KOPT-K1 (cell line): ENCODE results near the gene TDRD3.
A peak's percentile ranks its signal among the peaks of the same experiment; 100 is the strongest.
"Not testable (repeated sequence)": the region's sequence is repeated elsewhere in the genome, so short reads cannot be mapped to it uniquely, and the experiment has no call there.

Source experiments
- H3K27ac ChIP-seq: fragments of 200-600 bp; sonication (generic); 2 replicates; pipeline ENCODE4 v1.5.1; 2016; ENCODE audit warnings: antibody characterized with exemption, mild to moderate bottlenecking, low read depth, low read length; ENCODE audit not compliant: poor library complexity, severe bottlenecking
- H3K36me3 ChIP-seq: fragments of 200-600 bp; sonication (generic); 2 replicates; pipeline ENCODE4 v1.5.1; 2017; ENCODE audit warnings: antibody characterized with exemption, mild to moderate bottlenecking, low read length, moderate library complexity; ENCODE audit not compliant: insufficient read depth
- H3K9me3 ChIP-seq: fragments of 200-600 bp; sonication (generic); 2 replicates; pipeline ENCODE4 v1.5.1; 2017; ENCODE audit warnings: antibody characterized with exemption, low read length, mild to moderate bottlenecking; ENCODE audit not compliant: insufficient read depth, poor library complexity, severe bottlenecking

The TDRD3 gene

GRCh38 chr13:60396783-60397703 is at the start of gene TDRD3:
TDRD3 (plus strand) TSS chr13:60397220; CDS start chr13:60397365, 145 bp downstream.
- Histone ChIP-seq H3K9me3 (no peaks in the 10 kb centered on the region), H3K36me3 (no peaks in the 10 kb centered on the region), H3K27ac (peak within 1 kb of the TSS; percentile 81)

DNA sequence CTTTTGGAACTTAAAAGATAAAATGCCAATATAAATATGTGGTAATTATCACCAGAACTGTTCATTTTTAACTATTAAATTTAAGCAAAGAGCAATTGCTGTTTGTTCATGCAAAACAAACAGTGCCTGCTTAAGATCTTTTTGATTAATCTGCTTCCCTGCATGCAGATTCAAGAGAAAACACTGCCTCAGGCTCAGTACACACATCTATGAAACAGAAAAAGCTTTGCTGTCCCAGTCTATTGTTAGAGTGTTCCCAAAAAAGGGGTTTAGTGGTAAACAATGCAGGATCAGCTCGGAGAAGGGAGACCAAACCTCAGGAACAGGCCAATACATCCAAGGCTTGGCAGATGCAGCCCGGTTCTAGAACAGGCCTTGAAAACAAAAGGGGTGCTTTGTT is 49.3 kb upstream of the TDRD3 start:
- H3K36me3 ChIP-seq, result no peaks in the 10 kb centered on the region
- H3K9me3 ChIP-seq, result no peaks in the 10 kb centered on the region
- no peak overlapping the region for H3K27ac ChIP-seq

DNA sequence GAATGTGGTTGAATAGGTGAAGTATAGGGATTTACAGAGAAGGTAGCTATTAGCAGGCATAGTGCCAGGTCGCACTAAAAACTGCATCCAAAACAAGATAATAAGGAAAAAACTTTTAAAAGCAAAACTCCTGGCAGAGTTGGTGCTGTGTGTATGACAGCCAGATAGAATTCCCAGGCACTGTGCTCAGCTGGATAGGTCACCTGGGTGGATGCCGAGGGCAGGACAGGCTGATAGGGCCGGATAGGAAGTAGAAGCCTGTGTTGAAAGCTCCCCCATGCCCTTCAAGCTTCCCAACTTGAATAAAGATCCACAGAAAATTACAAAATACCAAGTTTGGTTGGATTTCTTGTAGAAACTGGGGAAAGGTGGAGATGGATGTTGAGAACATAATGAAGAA is 48.9 kb upstream of the TDRD3 start:
- Histone ChIP-seq H3K36me3 (no peaks in the 10 kb centered on the region), H3K9me3 (no peaks in the 10 kb centered on the region), H3K27ac (no peak overlapping the region)

DNA sequence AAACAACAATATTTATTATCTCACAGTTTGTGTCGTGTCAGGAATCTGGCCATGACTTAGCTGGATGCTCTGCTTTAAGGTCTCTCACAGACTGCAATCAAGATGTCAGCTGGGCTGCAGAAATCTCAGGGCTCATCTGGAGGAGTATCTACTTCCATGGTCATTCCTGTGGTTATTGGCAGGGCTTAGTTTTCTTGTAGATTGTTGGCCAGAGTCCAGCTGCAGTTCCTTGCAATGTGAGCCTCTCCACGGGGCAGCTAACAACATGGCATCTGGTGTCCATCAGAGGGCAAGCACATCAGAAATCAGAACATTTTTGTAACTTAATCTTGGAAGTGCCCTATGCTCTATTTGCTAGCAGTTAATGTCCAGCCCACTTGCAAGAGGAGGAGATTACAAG is 45.7 kb upstream of the TDRD3 start:
- H3K9me3 ChIP-seq, result no peaks in the 10 kb centered on the region

GRCh38 chr13:60351855-60352615 is 45.0 kb upstream of the TDRD3 start:
- no peaks in the 10 kb centered on the region for H3K36me3 ChIP-seq
- H3K9me3 ChIP-seq, result no peaks in the 10 kb centered on the region
- no peak overlapping the region for H3K27ac ChIP-seq

More for the DNA sequence above, 45.7 kb upstream of the TDRD3 start:
- Histone ChIP-seq H3K36me3 (no peaks in the 10 kb centered on the region), H3K27ac (no peak overlapping the region)

- Histone ChIP-seq H3K36me3 (no peaks in the 10 kb centered on the region), H3K27ac (no peak overlapping the region), H3K9me3 (no peaks in the 10 kb centered on the region)
Observed at GRCh38 chr13:60352644-60353043, 44.4 kb upstream of the TDRD3 start.

DNA sequence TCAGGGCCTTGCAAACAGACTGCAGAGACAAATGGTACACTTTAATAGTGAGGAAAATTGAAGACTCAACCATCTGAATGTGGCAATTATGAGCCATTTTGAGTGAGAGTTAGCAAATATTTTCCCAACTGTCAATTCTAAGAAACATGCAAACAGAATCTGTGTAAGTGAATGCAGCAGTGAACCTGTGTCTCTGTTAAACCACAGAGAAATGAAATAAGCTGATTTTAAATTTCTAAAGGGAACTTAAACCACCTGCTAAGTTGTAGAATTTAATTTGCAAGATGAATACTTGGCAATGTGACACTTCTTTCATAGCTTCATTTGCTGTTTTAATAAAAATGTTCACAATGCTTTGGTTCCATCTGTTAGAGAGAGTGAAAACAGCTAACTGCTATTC is 42.0 kb upstream of the TDRD3 start:
- Histone ChIP-seq H3K27ac (no peak overlapping the region), H3K9me3 (no peaks in the 10 kb centered on the region), H3K36me3 (no peaks in the 10 kb centered on the region)

DNA sequence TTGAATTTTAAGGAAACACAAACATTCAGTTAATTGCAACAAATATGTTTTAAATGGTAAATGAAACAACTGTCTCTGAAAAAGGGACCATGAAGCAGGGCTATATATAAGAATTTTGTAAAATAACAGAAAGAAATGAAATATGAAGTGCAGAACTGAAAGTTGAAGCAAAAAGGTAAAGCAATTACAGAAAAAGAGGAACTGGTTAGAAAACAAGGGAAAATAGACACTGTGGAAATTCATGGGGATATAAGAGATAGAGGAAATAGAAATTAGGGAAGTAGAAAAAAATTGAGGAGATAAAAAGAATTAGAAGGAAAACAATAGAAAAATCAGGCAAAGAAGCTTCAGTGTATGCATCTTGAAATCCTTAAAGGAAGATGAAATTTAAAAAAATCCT is 40.0 kb upstream of the TDRD3 start:
- Histone ChIP-seq H3K27ac (no peak overlapping the region), H3K36me3 (no peaks in the 10 kb centered on the region), H3K9me3 (no peaks in the 10 kb centered on the region)

DNA sequence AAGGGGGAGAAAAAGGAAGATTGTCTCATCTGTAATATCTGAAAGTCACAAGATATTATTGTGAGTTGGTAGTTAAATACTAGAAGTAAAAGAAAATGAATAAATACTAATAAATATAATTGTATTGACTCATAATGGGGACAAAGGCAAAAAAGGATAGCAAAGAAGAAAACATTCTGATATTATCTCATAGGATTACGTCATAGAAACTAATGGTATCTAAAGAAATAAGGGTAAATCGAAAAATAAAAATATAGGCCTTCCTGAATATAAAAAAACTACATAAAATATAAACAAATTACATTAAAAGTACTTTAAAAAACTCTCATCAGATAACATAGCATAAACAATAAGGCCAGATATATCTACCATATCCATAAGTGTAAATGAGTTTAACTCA is 38.6 kb upstream of the TDRD3 start:
- H3K36me3 ChIP-seq, result no peaks in the 10 kb centered on the region
- no peak overlapping the region for H3K27ac ChIP-seq
- H3K9me3 ChIP-seq, result no peaks in the 10 kb centered on the region

DNA sequence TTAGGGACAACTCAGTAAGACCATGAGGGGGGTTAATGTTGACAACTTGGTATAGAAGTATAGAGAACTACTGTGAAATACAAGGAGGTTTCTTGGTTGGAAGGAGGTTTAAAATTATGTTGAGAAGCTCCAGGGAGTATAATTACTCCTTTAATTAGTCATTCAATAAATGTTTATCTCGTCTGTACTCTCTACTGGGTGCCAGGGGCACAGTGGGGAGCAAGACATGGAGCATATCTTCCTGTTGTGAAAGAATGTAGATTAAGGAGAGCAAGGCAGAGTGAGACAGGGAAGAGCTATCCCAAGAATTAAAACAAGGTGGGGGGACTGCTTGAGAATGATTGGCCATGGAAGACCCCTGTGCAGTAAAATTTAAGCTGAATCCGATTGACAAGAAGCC is 33.7 kb upstream of the TDRD3 start:
- Histone ChIP-seq H3K36me3 (no peaks in the 10 kb centered on the region), H3K27ac (no peak overlapping the region), H3K9me3 (no peaks in the 10 kb centered on the region)

- H3K9me3 ChIP-seq, result no peaks in the 10 kb centered on the region
- no peaks in the 10 kb centered on the region for H3K36me3 ChIP-seq
- H3K27ac ChIP-seq, result no peak overlapping the region
Observed at GRCh38 chr13:60369242-60369641, 27.8 kb upstream of the TDRD3 start.

DNA sequence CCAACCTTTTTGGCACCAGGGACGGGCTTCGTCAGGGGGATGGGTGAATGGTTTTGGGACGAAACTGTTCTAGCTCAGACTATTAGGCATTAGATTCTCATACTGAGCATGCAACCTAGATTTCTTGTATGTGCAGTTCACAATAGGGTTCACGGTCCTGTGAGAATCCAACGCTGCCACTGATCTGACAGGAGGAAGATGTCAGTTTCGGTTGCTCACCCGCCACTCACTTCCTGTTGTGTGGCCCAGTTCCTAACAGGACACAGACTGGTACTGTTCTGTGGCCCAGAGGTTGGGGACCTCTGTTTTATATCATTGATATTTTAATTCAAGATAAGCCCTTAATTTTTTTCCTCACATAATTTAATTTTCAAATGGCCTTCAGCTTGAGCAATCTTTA is 26.7 kb upstream of the TDRD3 start:
- H3K36me3 ChIP-seq, result no peaks in the 10 kb centered on the region
- H3K27ac ChIP-seq, result no peak overlapping the region
- H3K9me3 ChIP-seq, result no peaks in the 10 kb centered on the region

DNA sequence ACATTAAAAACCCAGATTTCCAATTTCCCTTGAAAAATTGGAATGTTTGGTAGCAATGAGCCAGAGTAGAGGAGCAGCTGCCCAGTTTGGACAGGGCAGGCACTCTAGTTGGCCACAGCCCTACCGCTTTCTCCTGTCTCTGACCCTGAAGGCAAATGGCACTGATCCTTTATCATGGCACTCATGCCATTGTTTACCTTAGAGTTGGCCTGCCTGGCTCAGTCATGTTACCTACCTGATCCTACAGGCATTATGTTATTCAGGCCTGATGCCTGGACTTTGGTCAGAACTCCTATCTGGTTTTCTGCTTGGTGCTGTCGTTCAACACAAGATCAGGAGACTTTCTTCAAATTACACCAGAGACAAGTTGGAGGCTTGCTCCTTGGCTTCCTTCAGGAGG is 24.9 kb upstream of the TDRD3 start:
- H3K27ac ChIP-seq, result no peak overlapping the region
- H3K9me3 ChIP-seq, result no peaks in the 10 kb centered on the region

DNA sequence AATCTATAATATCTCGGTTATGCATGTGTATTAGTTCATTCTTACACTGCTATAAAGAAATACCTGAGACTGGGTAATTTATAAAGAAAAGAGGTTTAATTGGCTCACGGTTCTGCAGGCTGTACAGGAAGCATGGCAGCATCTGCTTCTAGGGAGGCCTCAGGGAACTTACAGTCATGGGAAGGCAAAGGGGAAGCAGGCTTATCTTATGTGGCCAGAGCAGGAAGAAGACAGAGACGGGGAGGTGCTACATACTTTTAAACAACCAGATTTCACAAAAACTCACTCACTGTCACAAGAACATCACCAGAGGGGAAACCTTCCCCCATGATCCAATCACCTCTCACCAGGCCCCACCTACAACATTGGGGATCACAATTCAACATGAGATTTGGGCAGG is 17.7 kb upstream of the TDRD3 start:
- H3K36me3 ChIP-seq, H3K27ac ChIP-seq, H3K9me3 ChIP-seq: not testable (repeated sequence)

More for the DNA sequence above, 24.9 kb upstream of the TDRD3 start:
- H3K36me3 ChIP-seq, result no peaks in the 10 kb centered on the region

DNA sequence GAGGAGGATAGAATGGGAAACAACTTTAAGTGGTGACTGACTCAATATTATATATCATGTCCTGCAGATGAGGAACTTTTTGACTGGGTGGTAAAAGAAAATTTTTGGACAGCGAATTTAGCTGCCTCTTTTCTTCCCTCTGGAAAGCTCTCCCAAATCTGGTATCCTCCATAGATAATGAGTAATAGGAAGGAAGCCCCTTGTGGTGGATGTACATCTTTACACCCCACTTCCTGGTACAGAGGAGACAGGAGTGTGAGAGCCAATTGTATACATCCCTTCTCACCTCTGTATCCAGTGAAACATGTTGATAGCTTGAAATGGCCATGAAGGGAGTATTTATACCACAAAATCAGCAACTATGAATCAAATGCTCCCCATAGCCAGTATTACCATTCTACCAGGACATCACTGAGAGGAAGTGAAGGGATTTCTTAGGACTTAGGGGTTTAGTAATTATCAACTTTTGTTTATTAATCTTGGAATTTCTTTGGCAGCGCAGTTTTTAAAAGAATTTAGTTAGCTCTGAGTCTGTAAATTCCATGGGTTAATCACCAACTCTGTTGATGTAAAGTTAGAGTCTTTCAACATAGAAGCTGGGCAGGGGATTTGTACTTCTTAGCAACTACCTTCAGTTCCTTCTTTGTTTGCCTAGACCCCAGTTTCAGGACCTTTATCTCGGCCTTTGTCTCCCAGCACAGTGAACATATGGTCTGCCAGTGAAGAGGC is 17.0 kb upstream of the TDRD3 start:
- Histone ChIP-seq H3K27ac (no peak overlapping the region), H3K36me3 (no peaks in the 10 kb centered on the region), H3K9me3 (peaks cover 5% of the 10 kb centered on the region)
